Activated B cell treated with CpG ODN at 0.5 μM for 24 hours (primary cell): ENCODE data around the gene C2orf49. TPM values are rescaled to one million over a fixed set of nuclear protein-coding genes. Genes with fewer than 3 reads are reported as not detected.

Experiments used
- ATAC-seq: fragments of 200-7000 bp; cut with Tn5 transposase; one replicate; pipeline ENCODE4 v1.10.0; 2021; ENCODE audit warnings: low read depth, mild to moderate bottlenecking, moderate library complexity
- CTCF ChIA-PET: fragments of 350-600 bp; sonication (Branson Sonifier 250); formaldehyde crosslinking; loops from one replicate; lab custom pipeline; 2021; ENCODE audit warnings: antibody characterized with exemption; lab: Charles Lee
- POLR2A ChIA-PET: fragments of 350-600 bp; sonication (Branson Sonifier 250); formaldehyde crosslinking; loops from one replicate; lab custom pipeline; 2021; ENCODE audit warnings: antibody characterized with exemption; lab: Charles Lee
- DNase-seq: peaks from one replicate; pipeline ENCODE4 v3.0.0; 2022
- H3K27ac Mint-ChIP-seq: one replicate; pipeline ENCODE4 v1.8.0; 2020; ENCODE audit warnings: mixed read lengths
- H3K27me3 Mint-ChIP-seq: one replicate; pipeline ENCODE4 v1.8.0; 2021; ENCODE audit warnings: mixed read lengths
- H3K36me3 Mint-ChIP-seq: one replicate; pipeline ENCODE4 v1.8.0; 2021; ENCODE audit warnings: low read depth, mixed read lengths
- H3K4me1 Mint-ChIP-seq: one replicate; pipeline ENCODE4 v1.8.0; 2021; ENCODE audit warnings: mixed read lengths
- H3K4me3 Mint-ChIP-seq: one replicate; pipeline ENCODE4 v1.8.0; 2020; ENCODE audit warnings: mild to moderate bottlenecking, mixed read lengths
- H3K9me3 Mint-ChIP-seq: one replicate; pipeline ENCODE4 v1.8.0; 2020; ENCODE audit warnings: mixed read lengths
- intact Hi-C: fragments of 100-400 bp; cut with micrococcal nuclease; formaldehyde crosslinking; loops from one replicate; pipeline ENCODE4 v1.15.1; 2024
- total RNA-seq: library from RNA; stranded (reverse); gene quantifications from 2 replicates; pipeline ENCODE4 v1.2.3, GENCODE V29; 2022
- TF ChIP-seq, protein P1 (sequence below): fragments of 200-600 bp; IDR thresholded peaks from one replicate; pipeline ENCODE4 v1.8.0; 2022; ENCODE audit warnings: antibody characterized with exemption, mild to moderate bottlenecking

The C2orf49 gene
- total RNA-seq, 1 donor from 2014 or later = 23.8 TPM

DNA sequence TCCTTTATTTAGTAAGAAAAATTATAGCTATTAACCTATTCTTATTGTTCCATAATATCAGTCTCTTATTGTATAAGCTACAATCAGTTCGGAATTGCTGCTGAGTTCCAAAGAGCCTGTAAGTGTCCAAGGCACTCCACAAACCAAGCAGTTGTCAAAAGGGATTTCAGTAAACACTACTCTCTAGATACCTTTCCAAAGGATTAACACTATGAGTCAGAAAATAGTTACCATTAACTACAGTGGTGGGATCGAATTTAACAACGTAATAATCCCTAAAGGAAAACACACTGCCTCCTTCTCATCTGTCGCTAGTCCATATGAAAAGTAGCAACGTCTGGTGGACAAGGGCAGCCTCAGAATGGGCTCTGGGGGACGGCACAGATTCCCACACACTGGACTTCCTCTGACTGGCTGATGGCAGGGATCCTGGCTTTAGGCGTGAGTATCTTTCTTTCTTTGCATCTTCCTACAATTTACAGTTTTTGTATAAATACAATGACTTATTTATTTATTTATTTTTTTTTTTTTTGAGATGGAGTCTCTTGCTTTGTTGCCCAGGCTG, 16.6 kb upstream of the C2orf49 start:
- CTCF ChIA-PET = interaction anchor here (1.1 kb wide), 1 partner anchor 9 kb away, joined by 3 read pairs; no protein-coding TSS in a partner anchor
- Mint-ChIP-seq H3K4me3 (no peak overlapping the region), H3K9me3 (no peaks in the 10 kb centered on the region), H3K4me1 (peaks cover 33% of the 10 kb centered on the region), H3K27ac (no peak overlapping the region), H3K36me3 (peaks cover 4% of the 10 kb centered on the region), H3K27me3 (no peaks in the 10 kb centered on the region)
- intact Hi-C loops = no loop called here
- POLR2A ChIA-PET = no interaction called here
- TF ChIP-seq, protein P1, sequence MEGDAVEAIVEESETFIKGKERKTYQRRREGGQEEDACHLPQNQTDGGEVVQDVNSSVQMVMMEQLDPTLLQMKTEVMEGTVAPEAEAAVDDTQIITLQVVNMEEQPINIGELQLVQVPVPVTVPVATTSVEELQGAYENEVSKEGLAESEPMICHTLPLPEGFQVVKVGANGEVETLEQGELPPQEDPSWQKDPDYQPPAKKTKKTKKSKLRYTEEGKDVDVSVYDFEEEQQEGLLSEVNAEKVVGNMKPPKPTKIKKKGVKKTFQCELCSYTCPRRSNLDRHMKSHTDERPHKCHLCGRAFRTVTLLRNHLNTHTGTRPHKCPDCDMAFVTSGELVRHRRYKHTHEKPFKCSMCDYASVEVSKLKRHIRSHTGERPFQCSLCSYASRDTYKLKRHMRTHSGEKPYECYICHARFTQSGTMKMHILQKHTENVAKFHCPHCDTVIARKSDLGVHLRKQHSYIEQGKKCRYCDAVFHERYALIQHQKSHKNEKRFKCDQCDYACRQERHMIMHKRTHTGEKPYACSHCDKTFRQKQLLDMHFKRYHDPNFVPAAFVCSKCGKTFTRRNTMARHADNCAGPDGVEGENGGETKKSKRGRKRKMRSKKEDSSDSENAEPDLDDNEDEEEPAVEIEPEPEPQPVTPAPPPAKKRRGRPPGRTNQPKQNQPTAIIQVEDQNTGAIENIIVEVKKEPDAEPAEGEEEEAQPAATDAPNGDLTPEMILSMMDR = no peak
- no peak for ATAC-seq
- no peak for DNase-seq

GRCh38 chr2:105321875-105322646, 15.3 kb upstream of the C2orf49 start:
- ChIA-PET CTCF (no interaction called here), POLR2A (no interaction called here)
- intact Hi-C loops = no loop called here
- H3K27ac Mint-ChIP-seq = no peak overlapping the region
- H3K4me1 Mint-ChIP-seq = peaks cover 34% of the 10 kb centered on the region
- no peak for DNase-seq
- peaks cover 7% of the 10 kb centered on the region for H3K36me3 Mint-ChIP-seq
- no peak overlapping the region for H3K4me3 Mint-ChIP-seq
- ATAC-seq = no peak
- H3K27me3 Mint-ChIP-seq = no peaks in the 10 kb centered on the region
- H3K9me3 Mint-ChIP-seq = no peaks in the 10 kb centered on the region
- TF ChIP-seq, protein P1 = no peak

DNA sequence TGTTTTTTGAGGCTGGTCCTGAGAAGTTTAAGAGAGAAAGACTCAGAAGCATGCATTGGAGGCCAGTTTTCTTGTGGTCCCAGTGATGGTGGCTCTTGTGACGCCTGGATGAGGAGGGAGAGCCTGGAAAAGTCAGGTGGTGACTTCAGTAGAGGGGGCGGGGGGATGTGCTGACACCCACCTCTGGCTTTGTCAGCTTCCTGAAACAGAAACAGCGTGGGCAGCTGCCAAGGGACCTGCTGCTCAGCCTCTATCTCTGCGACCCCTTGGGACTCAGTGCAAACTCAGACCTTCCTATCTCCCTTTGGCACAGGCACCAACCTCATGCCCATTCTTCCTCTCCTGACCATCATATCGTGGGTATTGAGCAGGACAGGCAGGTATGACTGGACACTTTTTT, 14.2 kb upstream of the C2orf49 start:
- intact Hi-C loops = no loop called here
- no peak for DNase-seq
- Mint-ChIP-seq H3K36me3 (peaks cover 7% of the 10 kb centered on the region), H3K4me3 (no peak overlapping the region), H3K27ac (peak overlapping the region; percentile 51), H3K27me3 (no peaks in the 10 kb centered on the region), H3K9me3 (no peaks in the 10 kb centered on the region), H3K4me1 (peaks cover 40% of the 10 kb centered on the region)
- ChIA-PET POLR2A (no interaction called here), CTCF (no interaction called here)
- no peak for ATAC-seq
- TF ChIP-seq, protein P1 = no peak

GRCh38 chr2:105324101-105324500, 13.2 kb upstream of the C2orf49 start:
- CTCF ChIA-PET = no interaction called here
- TF ChIP-seq, protein P1 = no peak
- Mint-ChIP-seq H3K27ac (no peak overlapping the region), H3K4me1 (peaks cover 46% of the 10 kb centered on the region), H3K27me3 (no peaks in the 10 kb centered on the region), H3K9me3 (no peaks in the 10 kb centered on the region), H3K4me3 (no peak overlapping the region), H3K36me3 (peaks cover 8% of the 10 kb centered on the region)
- intact Hi-C loops = no loop called here
- no peak for DNase-seq
- POLR2A ChIA-PET = no interaction called here
- ATAC-seq = no peak

- no peak for ATAC-seq
- Mint-ChIP-seq H3K27ac (no peak overlapping the region), H3K36me3 (peaks cover 10% of the 10 kb centered on the region), H3K27me3 (no peaks in the 10 kb centered on the region), H3K4me3 (no peak overlapping the region), H3K9me3 (no peaks in the 10 kb centered on the region), H3K4me1 (peaks cover 48% of the 10 kb centered on the region)
- intact Hi-C loops = no loop called here
- TF ChIP-seq, protein P1 = no peak
- POLR2A ChIA-PET = no interaction called here
- CTCF ChIA-PET = no interaction called here
- DNase-seq = no peak
Measured at GRCh38 chr2:105324732-105325131, 12.6 kb upstream of the C2orf49 start.
